PFSK-1 (cell line): ENCODE measurements around the gene DOK5.

Experiments
- POLR2AphosphoS5 ChIP-seq: IDR thresholded peaks from 2 replicates; pipeline ENCODE4 v1.6.1; 2012; ENCODE audit warnings: low read depth, mild to moderate bottlenecking, control low read depth, low read length, moderate library complexity
- TAF1 ChIP-seq: IDR thresholded peaks from 2 replicates; pipeline ENCODE4 v1.6.1; 2012; ENCODE audit warnings: low read length, control low read depth, borderline replicate concordance; ENCODE audit not compliant: insufficient read depth

- no peak for TF ChIP-seq POLR2AphosphoS5
- no peak for TF ChIP-seq TAF1
These were observed 78.6 kb downstream of the DOK5 start for GRCh38 chr20:54554006-54554405.
